ENCODE measurements around the gene LST1.

Gene LST1

DNA sequence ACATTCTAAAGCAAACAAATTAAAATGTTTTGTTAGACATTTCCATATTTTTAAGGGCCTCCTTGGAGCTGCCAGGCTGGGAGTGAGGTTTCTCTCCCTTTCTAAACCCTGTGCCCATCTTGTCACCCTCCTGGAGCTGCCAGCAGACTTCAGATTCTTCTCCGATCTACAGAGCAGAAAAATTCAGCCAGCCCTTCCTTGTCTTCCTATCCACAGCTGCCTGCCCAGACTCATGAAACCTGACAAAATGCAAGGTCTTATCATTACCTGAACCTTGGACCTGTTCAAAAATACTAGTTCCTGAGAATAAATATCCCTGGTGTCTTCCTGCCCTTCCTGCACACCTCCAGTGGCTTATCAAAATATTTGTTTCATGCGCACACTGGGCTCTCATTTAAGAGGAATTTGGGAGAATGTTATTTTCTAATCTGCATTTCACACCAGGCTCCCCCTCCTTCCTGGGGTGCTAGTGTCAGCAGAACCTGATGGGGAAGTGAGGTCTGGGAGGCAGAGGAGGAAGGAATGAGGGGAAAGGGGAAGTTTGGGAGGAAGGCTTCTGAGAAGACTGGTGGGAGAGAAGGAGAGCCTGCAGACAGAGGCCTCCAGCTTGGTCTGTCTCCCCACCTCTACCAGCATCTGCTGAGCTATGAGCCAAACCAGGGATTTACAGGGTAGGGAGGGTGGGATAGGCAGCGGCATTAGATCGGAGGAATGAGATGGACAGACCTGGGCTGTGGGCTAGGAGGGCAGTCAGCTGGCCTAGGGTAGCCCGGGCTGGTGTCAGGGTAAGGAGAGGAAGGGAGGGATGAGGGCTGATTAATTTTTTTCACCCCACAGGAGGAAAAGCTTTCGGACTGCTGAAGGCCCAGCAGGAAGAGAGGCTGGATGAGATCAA lies 28.9 kb downstream of the LST1 start, which contains the start of gene AIF1:
AIF1 (plus strand) TSS at position 551 of the 895 bp plus-strand sequence; CDS start at position 647, 96 bp downstream.
- Histone ChIP-seq H3K9me2 (replicated peaks; ENCODE audit: insufficient read depth, low read length) (no peaks in the 10 kb centered on the region), H3F3A (ENCODE audit: insufficient read depth, low read length) (peaks cover 10% of the 10 kb centered on the region; the same call in 1 of the 2 replicates), H3K27me3 (replicated peaks; ENCODE audit: insufficient read depth, low read length) (no peaks in the 10 kb centered on the region), H3K9ac (ENCODE audit: low read length) (peak within 1 kb of the TSS; percentile 7; the same call in 1 of the 2 replicates), H3K4me1 (ENCODE audit: low read length) (peaks cover 10% of the 10 kb centered on the region), H2AFZ (ENCODE audit: low read length) (peak within 1 kb of the TSS; percentile 50; the same call in 1 of the 2 replicates), H3K4me2 (ENCODE audit: low read depth, low read length) (peak within 1 kb of the TSS; percentile 39), H3K36me3 (replicated peaks; ENCODE audit: insufficient read depth, low read length) (no peaks in the 10 kb centered on the region), H4K20me1 (ENCODE audit: insufficient read depth, low read length) (no peaks in the 10 kb centered on the region), H3K27ac (ENCODE audit: low read length) (peak within 1 kb of the TSS; percentile 35; the same call in 1 of the 2 replicates), H3K79me2 (ENCODE audit: low read length) (no peaks in the 10 kb centered on the region), H3K4me3 (ENCODE audit: low read length) (no peak within 1 kb of the TSS; the same call in 1 of the 2 replicates), H3K9me3 (replicated peaks; ENCODE audit: insufficient read depth, low read length) (no peaks in the 10 kb centered on the region)
- DNase-seq, result no peak
- TF ChIP-seq EZH2 (optimal IDR thresholded peaks at IDR 0.05; ENCODE audit: low read depth, low read length) (no peak), EZH2phosphoT487 (IDR thresholded peaks at IDR 0.05; ENCODE audit: low read length) (no peak)
- TF ChIP-seq, protein P1, sequence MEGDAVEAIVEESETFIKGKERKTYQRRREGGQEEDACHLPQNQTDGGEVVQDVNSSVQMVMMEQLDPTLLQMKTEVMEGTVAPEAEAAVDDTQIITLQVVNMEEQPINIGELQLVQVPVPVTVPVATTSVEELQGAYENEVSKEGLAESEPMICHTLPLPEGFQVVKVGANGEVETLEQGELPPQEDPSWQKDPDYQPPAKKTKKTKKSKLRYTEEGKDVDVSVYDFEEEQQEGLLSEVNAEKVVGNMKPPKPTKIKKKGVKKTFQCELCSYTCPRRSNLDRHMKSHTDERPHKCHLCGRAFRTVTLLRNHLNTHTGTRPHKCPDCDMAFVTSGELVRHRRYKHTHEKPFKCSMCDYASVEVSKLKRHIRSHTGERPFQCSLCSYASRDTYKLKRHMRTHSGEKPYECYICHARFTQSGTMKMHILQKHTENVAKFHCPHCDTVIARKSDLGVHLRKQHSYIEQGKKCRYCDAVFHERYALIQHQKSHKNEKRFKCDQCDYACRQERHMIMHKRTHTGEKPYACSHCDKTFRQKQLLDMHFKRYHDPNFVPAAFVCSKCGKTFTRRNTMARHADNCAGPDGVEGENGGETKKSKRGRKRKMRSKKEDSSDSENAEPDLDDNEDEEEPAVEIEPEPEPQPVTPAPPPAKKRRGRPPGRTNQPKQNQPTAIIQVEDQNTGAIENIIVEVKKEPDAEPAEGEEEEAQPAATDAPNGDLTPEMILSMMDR (IDR thresholded peaks at IDR 0.05; ENCODE audit: low read length), result no peak

DNA sequence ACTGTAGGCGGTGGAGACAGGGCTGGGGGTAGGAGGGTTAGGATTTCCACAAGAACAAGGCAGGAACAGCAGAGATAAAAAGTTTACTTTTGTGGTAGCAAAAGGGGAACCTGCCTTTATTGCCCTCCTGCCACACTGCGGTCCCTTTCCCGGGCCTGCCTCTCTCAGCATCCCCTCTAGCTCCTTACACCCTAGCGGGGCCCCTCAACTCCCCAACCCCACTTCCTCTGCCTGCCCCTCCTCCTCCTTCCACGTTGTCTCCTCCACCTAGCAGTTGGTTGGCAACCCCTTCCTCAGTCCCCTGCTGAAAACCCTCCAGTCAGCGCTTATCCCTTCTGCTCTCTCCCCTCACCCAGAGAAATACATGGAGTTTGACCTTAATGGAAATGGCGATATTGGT lies 29.7 kb downstream of the LST1 start:
- no peaks in the 10 kb centered on the region for H3K9me2 ChIP-seq (replicated peaks; ENCODE audit: insufficient read depth, low read length)
- H3K4me3 ChIP-seq (ENCODE audit: low read length), result no peak overlapping the region
- no peaks in the 10 kb centered on the region for H4K20me1 ChIP-seq (ENCODE audit: insufficient read depth, low read length)
- H3K36me3 ChIP-seq (replicated peaks; ENCODE audit: insufficient read depth, low read length), result no peaks in the 10 kb centered on the region
- H3K4me2 ChIP-seq (ENCODE audit: low read depth, low read length), result no peak overlapping the region
- no peak overlapping the region for H3K9ac ChIP-seq (ENCODE audit: low read length)
- TF ChIP-seq EZH2 (optimal IDR thresholded peaks at IDR 0.05; ENCODE audit: low read depth, low read length), result no peak
- TF ChIP-seq EZH2phosphoT487 (IDR thresholded peaks at IDR 0.05; ENCODE audit: low read length), result no peak
- TF ChIP-seq, protein P1 (IDR thresholded peaks at IDR 0.05; ENCODE audit: low read length), result no peak
- no peaks in the 10 kb centered on the region for H3K9me3 ChIP-seq (replicated peaks; ENCODE audit: insufficient read depth, low read length)
- H3K27me3 ChIP-seq (replicated peaks; ENCODE audit: insufficient read depth, low read length), result no peaks in the 10 kb centered on the region
- no peak overlapping the region for H2AFZ ChIP-seq (ENCODE audit: low read length)
- peaks cover 2% of the 10 kb centered on the region for H3K79me2 ChIP-seq (ENCODE audit: low read length)
- H3K27ac ChIP-seq (ENCODE audit: low read length), result no peak overlapping the region
- no peak for DNase-seq
- peaks cover 10% of the 10 kb centered on the region for H3K4me1 ChIP-seq (ENCODE audit: low read length)
- peaks cover 13% of the 10 kb centered on the region; the same call in 1 of the 2 replicates for H3F3A ChIP-seq (ENCODE audit: insufficient read depth, low read length)

DNA sequence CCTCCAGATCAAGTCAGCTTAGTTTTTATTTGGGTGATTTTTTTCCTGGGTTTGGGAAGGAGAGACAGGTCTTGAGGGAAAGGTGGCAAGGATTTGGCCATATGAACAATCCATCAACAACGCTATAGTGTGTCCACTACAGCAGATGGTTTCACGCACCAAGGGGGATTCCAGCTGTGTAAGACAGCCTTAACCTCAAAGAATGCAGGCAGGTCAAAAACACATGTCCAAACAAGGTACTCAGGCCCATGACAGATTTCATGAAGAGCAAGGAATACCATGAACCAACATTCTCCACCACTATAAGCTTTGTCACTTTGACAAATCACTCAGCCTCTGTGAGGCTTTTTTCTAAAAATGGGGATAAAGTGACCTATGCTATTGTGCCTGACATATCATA lies 30.9 kb downstream of the LST1 start:
- no peak overlapping the region for H3K4me3 ChIP-seq (ENCODE audit: low read length)
- H2AFZ ChIP-seq (ENCODE audit: low read length), result no peak overlapping the region
- H3K27ac ChIP-seq (ENCODE audit: low read length), result no peak overlapping the region
- no peaks in the 10 kb centered on the region for H3K9me2 ChIP-seq (replicated peaks; ENCODE audit: insufficient read depth, low read length)
- H3K9ac ChIP-seq (ENCODE audit: low read length), result no peak overlapping the region
- H4K20me1 ChIP-seq (ENCODE audit: insufficient read depth, low read length), result no peaks in the 10 kb centered on the region
- TF ChIP-seq EZH2 (optimal IDR thresholded peaks at IDR 0.05; ENCODE audit: low read depth, low read length) (no peak), EZH2phosphoT487 (IDR thresholded peaks at IDR 0.05; ENCODE audit: low read length) (no peak)
- TF ChIP-seq, protein P1 (IDR thresholded peaks at IDR 0.05; ENCODE audit: low read length), result no peak
- no peak overlapping the region for H3K4me2 ChIP-seq (ENCODE audit: low read depth, low read length)
- H3K36me3 ChIP-seq (replicated peaks; ENCODE audit: insufficient read depth, low read length), result no peaks in the 10 kb centered on the region
- H3K9me3 ChIP-seq (replicated peaks; ENCODE audit: insufficient read depth, low read length), result no peaks in the 10 kb centered on the region
- H3K4me1 ChIP-seq (ENCODE audit: low read length), result peaks cover 11% of the 10 kb centered on the region
- DNase-seq, result no peak
- H3K79me2 ChIP-seq (ENCODE audit: low read length), result peaks cover 14% of the 10 kb centered on the region
- H3F3A ChIP-seq (ENCODE audit: insufficient read depth, low read length), result peaks cover 13% of the 10 kb centered on the region; the same call in 1 of the 2 replicates
- H3K27me3 ChIP-seq (replicated peaks; ENCODE audit: insufficient read depth, low read length), result no peaks in the 10 kb centered on the region
